Smooth muscle cell (in vitro differentiated cells): ENCODE measurements around the gene TSPYL6. TPM values are rescaled to one million over a fixed set of nuclear protein-coding genes. Genes with fewer than 3 reads are reported as not detected.

Experiments
- DNase-seq: peaks from one replicate; lab custom pipeline; 2025; ENCODE audit not compliant: unreplicated experiment; lab: John Stamatoyannopoulos, UW
- H2AFZ ChIP-seq: fragments of 200-600 bp; sonication (generic); 2 replicates; pipeline ENCODE4 v1.6.0; 2016; ENCODE audit warnings: antibody characterized with exemption, low read depth, mild to moderate bottlenecking
- H3F3A ChIP-seq: fragments of 200-600 bp; sonication (generic); 2 replicates; pipeline ENCODE4 v1.6.0; 2017; ENCODE audit warnings: antibody characterized with exemption, low read depth
- H3K27ac ChIP-seq: fragments of 200-600 bp; sonication (generic); 2 replicates; pipeline ENCODE4 v1.5.1; 2016; ENCODE audit warnings: low read depth, mild to moderate bottlenecking
- H3K27me3 ChIP-seq: fragments of 200-600 bp; sonication (generic); 2 replicates; pipeline ENCODE4 v1.6.1; 2016; ENCODE audit warnings: low read depth, mild to moderate bottlenecking
- H3K36me3 ChIP-seq: fragments of 200-600 bp; sonication (generic); 2 replicates; pipeline ENCODE4 v1.5.1; 2016; ENCODE audit warnings: low read depth
- H3K4me1 ChIP-seq: fragments of 200-600 bp; sonication (generic); 2 replicates; pipeline ENCODE4 v1.5.1; 2016; ENCODE audit warnings: low read depth
- H3K4me2 ChIP-seq: fragments of 200-600 bp; sonication (generic); 2 replicates; pipeline ENCODE4 v1.6.0; 2016; ENCODE audit warnings: mild to moderate bottlenecking
- H3K4me3 ChIP-seq: fragments of 200-600 bp; sonication (generic); 2 replicates; pipeline ENCODE4 v1.5.1; 2016; ENCODE audit warnings: mild to moderate bottlenecking
- H3K79me2 ChIP-seq: fragments of 200-600 bp; sonication (generic); 2 replicates; pipeline ENCODE4 v1.6.0; 2016; ENCODE audit warnings: low read depth, mild to moderate bottlenecking
- H3K9ac ChIP-seq: fragments of 200-600 bp; sonication (generic); 2 replicates; pipeline ENCODE4 v1.6.0; 2016; ENCODE audit warnings: low read depth
- H3K9me3 ChIP-seq: fragments of 200-600 bp; sonication (generic); replicated peaks from 2 replicates; pipeline ENCODE4 v1.5.1; 2016; ENCODE audit warnings: low read depth
- H4K20me1 ChIP-seq: fragments of 200-600 bp; sonication (generic); 2 replicates; pipeline ENCODE4 v1.6.0; 2016; ENCODE audit warnings: low read depth
- WGBS: methylation state at CpG from one replicate; pipeline ENCODE4 v1.1.7; 2016; ENCODE audit warnings: low lambda C conversion rate; 5-methylcytosine and 5-hydroxymethylcytosine counted together
- polyA plus RNA-seq: library from polyadenylated mRNA; unstranded; fragments of >200 nt; fragmentation: Nextera tagmentation; extraction: Ambion mirVana; gene quantifications from 2 replicates; pipeline ENCODE4 v1.2.1, GENCODE V29; 2016
- total RNA-seq: library from RNA; depleted of rRNA; stranded (reverse); fragments of >200 nt; gene quantifications from 2 replicates; pipeline ENCODE4 v1.2.3, GENCODE V29; 2014
- TF ChIP-seq, protein P1 (sequence below): fragments of 200-600 bp; sonication (generic); IDR thresholded peaks from 2 replicates; pipeline ENCODE4 v1.5.1; 2017; ENCODE audit warnings: borderline replicate concordance, mild to moderate bottlenecking, antibody characterized with exemption; ENCODE audit not compliant: insufficient read depth, poor library complexity, severe bottlenecking

The TSPYL6 gene
- total and polyA plus RNA-seq, 2 experiments from 2014 or later: not detected

DNA sequence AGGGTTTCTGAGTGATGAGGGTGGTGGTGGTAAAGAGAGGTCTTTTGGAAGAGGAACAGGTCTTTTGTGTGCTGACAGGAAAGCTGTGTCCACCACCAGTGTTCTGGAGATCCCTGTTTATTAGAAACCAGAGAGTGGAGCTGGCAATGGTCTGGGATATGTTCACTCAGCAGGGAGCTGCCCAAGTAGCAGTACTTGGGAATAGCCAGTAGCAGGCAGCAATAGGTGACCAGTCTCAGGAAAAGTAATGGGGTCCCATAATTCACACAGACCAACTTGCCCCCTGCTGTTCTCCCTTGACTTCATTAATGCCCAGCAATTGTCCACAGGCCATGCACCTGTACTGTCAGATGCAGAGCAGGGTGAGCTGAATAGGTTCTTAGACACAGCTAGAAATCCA is 1.8 kb downstream of the TSPYL6 start:
- Histone ChIP-seq H4K20me1 (no peaks in the 10 kb centered on the region), H2AFZ (no peak overlapping the region), H3K36me3 (no peaks in the 10 kb centered on the region), H3K4me1 (no peaks in the 10 kb centered on the region), H3F3A (no peaks in the 10 kb centered on the region), H3K9me3 (no peaks in the 10 kb centered on the region), H3K4me3 (no peak overlapping the region), H3K27me3 (no peaks in the 10 kb centered on the region), H3K4me2 (no peak overlapping the region), H3K9ac (no peak overlapping the region), H3K27ac (no peak overlapping the region), H3K79me2 (no peaks in the 10 kb centered on the region)
- no peak for DNase-seq
- TF ChIP-seq, protein P1, sequence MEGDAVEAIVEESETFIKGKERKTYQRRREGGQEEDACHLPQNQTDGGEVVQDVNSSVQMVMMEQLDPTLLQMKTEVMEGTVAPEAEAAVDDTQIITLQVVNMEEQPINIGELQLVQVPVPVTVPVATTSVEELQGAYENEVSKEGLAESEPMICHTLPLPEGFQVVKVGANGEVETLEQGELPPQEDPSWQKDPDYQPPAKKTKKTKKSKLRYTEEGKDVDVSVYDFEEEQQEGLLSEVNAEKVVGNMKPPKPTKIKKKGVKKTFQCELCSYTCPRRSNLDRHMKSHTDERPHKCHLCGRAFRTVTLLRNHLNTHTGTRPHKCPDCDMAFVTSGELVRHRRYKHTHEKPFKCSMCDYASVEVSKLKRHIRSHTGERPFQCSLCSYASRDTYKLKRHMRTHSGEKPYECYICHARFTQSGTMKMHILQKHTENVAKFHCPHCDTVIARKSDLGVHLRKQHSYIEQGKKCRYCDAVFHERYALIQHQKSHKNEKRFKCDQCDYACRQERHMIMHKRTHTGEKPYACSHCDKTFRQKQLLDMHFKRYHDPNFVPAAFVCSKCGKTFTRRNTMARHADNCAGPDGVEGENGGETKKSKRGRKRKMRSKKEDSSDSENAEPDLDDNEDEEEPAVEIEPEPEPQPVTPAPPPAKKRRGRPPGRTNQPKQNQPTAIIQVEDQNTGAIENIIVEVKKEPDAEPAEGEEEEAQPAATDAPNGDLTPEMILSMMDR: no peak

DNA sequence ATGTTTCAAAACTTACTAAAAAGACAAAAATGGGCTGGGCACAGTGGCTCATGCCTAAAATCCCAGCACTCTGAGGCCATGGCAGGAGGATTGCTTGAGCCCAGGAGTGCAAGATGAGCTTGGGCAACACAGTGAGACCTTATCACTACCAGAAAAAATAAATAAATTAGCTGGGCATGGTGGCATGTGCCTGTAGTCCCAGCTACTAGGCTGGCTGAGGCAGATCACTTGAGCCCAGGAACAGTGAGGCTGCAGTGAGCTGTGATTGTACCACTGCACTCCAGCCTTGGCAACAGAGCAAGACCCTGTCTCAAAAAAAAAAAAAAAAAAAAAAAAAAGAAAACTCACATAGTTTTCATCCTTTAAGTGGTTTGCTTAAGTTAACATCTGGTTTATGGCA is 6.4 kb downstream of the TSPYL6 start:
- Histone ChIP-seq H3K4me3 (no peak overlapping the region), H3F3A (no peaks in the 10 kb centered on the region), H4K20me1 (no peaks in the 10 kb centered on the region), H3K9me3 (no peaks in the 10 kb centered on the region), H3K79me2 (no peaks in the 10 kb centered on the region), H2AFZ (no peak overlapping the region), H3K9ac (no peak overlapping the region), H3K4me1 (no peaks in the 10 kb centered on the region), H3K4me2 (no peak overlapping the region), H3K36me3 (no peaks in the 10 kb centered on the region), H3K27ac (no peak overlapping the region), H3K27me3 (no peaks in the 10 kb centered on the region)
- TF ChIP-seq, protein P1: no peak
- DNase-seq: no peak

DNA sequence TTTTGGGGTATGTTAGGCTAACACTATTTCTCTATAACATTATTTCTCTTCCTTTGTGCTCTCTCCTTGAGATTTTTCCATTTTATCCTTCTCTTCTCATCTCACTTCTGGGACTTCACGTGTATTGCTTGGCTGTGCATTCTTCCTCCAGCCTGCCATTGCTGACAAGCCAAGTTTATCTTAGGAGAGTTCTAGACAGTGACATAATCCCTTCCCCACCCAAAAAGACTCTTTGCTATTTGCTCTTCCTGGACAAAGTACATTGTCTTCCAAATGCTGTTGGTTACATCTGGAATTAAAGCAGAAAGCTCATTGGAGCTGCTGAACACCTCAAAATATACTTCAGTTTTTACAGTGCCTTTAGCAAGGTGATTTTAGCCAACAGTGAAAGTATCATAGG is 8.9 kb downstream of the TSPYL6 start:
- TF ChIP-seq, protein P1: no peak
- H3K9ac ChIP-seq: no peak overlapping the region
- no peaks in the 10 kb centered on the region for H3K79me2 ChIP-seq
- H2AFZ ChIP-seq: no peak overlapping the region
- no peak overlapping the region for H3K4me3 ChIP-seq
- H3K27ac ChIP-seq: no peak overlapping the region
- WGBS: 33% methylated on average over 1 of the region's 1 CpG
- DNase-seq: no peak
- no peaks in the 10 kb centered on the region for H3K9me3 ChIP-seq
- no peaks in the 10 kb centered on the region for H3F3A ChIP-seq
- no peaks in the 10 kb centered on the region for H3K4me1 ChIP-seq
- H3K4me2 ChIP-seq: no peak overlapping the region
- H3K36me3 ChIP-seq: no peaks in the 10 kb centered on the region
- H3K27me3 ChIP-seq: no peaks in the 10 kb centered on the region
- no peaks in the 10 kb centered on the region for H4K20me1 ChIP-seq

DNA sequence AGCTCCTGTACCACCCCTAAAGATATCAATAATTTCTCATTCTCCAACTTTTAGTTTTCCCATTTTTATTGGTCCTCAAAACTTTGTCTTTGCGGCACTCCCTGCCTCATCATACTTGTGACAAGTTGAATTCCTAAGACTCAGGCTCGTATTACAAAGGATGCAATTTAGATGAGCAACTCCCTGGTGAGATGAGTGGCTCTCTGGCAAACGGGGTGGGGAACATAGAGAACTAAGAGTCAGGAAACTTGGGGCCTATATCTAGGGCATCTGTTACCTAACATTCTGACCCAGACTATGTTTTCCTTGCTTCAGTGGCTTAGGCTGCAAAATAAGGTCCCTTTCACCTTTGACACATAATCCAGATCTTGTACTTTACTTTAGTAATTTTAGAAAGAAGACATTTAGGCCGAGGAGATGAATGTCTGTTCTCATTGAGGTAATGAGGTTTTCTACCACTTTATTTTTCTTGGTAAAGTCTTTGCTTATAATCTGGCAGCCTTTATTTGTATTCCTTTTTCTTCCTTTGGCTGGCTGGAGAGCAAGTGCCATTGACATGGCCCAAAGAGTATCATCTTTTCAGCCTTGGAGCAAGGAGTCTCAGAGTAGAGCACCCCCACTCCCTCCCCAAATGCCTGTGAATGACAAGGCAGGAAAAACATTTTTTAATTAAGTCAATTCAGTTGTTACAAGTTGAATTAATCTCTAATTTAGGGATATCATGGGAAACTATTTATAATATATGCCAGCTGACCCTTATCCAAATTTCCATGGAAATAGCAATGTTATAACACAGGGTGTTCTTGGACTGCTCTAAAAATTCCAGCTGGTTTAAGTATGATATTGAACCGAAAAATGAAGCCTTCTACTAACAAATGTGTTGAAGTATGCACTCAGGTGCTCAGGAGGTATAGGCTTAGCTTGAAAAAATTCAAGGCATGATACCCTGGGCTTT is 15.2 kb downstream of the TSPYL6 start:
- DNase-seq: no peak
- H3K4me1 ChIP-seq: peaks cover 3% of the 10 kb centered on the region
- H3K27ac ChIP-seq: no peak overlapping the region
- no peaks in the 10 kb centered on the region for H3F3A ChIP-seq
- TF ChIP-seq, protein P1: no peak
- H4K20me1 ChIP-seq: no peaks in the 10 kb centered on the region
- H3K4me3 ChIP-seq: no peak overlapping the region
- no peaks in the 10 kb centered on the region for H3K9me3 ChIP-seq
- no peak overlapping the region for H2AFZ ChIP-seq
- H3K79me2 ChIP-seq: no peaks in the 10 kb centered on the region
- no peak overlapping the region for H3K4me2 ChIP-seq
- H3K36me3 ChIP-seq: no peaks in the 10 kb centered on the region
- H3K9ac ChIP-seq: no peak overlapping the region
- no peaks in the 10 kb centered on the region for H3K27me3 ChIP-seq
- 55% methylated on average over 5 of the region's 5 CpGs for WGBS
